Mucosa of stomach (tissue), 1 donor: ENCODE data around the gene SCARF1.
"Not testable (repeated sequence)": the region's sequence is repeated elsewhere in the genome, so short reads cannot be mapped to it uniquely, and the experiment has no call there.

ENCODE experiments used
- H3K27me3 ChIP-seq: one replicate; pipeline ENCODE4 v1.7.0; 2013; ENCODE audit warnings: mild to moderate bottlenecking, low read length; ENCODE audit not compliant: control insufficient read depth, insufficient read depth
- H3K36me3 ChIP-seq: one replicate; pipeline ENCODE4 v1.7.0; 2013; ENCODE audit warnings: low read length; ENCODE audit not compliant: control insufficient read depth, insufficient read depth
- H3K4me1 ChIP-seq: one replicate; pipeline ENCODE4 v1.7.0; 2013; ENCODE audit warnings: mild to moderate bottlenecking, low read length; ENCODE audit not compliant: control insufficient read depth, insufficient read depth
- H3K4me3 ChIP-seq: one replicate; pipeline ENCODE4 v1.7.0; 2013; ENCODE audit warnings: low read length
- H3K9ac ChIP-seq: one replicate; pipeline ENCODE4 v1.7.0; 2013; ENCODE audit warnings: mild to moderate bottlenecking, low read length, moderate library complexity
- H3K9me3 ChIP-seq: one replicate; pipeline ENCODE4 v1.7.0; 2013; ENCODE audit warnings: mild to moderate bottlenecking, low read length, moderate library complexity; ENCODE audit not compliant: control insufficient read depth
- donor health status: Pancreatic carcinoma.

SCARF1 gene

DNA sequence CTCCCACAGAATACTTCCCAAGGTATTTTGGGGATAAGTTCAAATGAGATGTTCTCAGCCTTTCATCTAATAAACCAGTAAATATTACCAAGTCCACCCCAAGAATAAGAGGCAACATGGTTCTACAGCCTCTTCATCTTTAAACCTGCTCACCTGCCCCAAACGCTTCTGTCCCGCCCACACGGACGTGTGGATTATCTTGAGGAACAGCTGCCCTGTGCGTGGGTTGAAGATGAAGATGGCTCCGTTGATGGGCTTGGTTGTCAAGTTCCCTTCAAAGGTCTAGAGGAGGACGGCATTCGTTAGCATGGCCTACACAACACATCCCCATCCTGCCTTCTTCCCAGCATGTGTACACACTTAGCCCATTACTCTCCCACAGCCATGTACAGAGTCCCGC lies 12.6 kb upstream of the SCARF1 start:
- H3K4me3 ChIP-seq, result no peak overlapping the region
- H3K9ac ChIP-seq, result no peak overlapping the region
- peaks cover 65% of the 10 kb centered on the region for H3K36me3 ChIP-seq
- no peaks in the 10 kb centered on the region for H3K9me3 ChIP-seq
- no peaks in the 10 kb centered on the region for H3K4me1 ChIP-seq
- no peaks in the 10 kb centered on the region for H3K27me3 ChIP-seq

DNA sequence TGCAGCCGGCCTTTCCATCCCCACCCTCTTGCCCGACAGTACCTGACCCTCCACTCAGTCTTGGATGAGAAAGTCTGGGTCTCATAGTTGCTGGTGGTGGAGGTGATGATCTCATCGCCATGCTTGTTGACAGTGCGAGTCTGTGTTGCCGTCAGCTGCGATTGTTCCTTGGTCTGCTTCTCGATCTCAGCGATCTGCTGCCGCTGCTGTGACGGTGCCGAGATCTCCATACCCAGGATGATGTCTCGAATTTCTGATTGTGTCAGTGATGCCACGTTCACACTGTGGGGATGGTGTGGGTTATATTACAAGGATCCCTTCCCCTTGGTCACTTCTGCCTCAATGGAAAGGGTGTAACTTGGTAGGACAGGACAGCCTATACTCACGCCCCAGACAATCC lies 8.2 kb upstream of the SCARF1 start:
- H3K27me3 ChIP-seq, result no peaks in the 10 kb centered on the region
- H3K9ac ChIP-seq, result no peak overlapping the region
- H3K4me3 ChIP-seq, result no peak overlapping the region
- peaks cover 33% of the 10 kb centered on the region for H3K36me3 ChIP-seq
- peaks cover 19% of the 10 kb centered on the region for H3K4me1 ChIP-seq
- H3K9me3 ChIP-seq, result no peaks in the 10 kb centered on the region

DNA sequence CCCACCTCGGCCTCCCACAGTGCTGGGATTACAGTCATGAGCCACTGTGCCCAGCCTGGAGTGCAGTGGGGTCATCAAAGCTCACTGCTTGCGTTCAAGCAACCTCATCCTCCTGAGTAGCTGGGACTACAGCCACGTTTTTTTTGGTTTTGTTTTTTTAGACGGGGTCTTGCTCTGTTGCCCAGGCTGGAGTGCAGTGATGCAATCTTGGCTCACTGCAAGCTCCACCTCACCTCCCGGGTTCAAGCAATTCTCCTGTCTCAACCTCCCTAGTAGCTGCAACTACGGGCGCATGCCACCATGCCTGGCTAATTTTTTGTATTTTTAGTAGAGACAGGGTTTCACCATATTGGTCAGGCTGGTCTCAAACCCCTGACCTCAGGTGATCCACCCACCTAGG lies 7.3 kb upstream of the SCARF1 start:
- not testable (repeated sequence) for H3K9me3 ChIP-seq, H3K9ac ChIP-seq, H3K4me3 ChIP-seq, H3K27me3 ChIP-seq
- Histone ChIP-seq H3K4me1 (peaks cover 28% of the 10 kb centered on the region), H3K36me3 (peaks cover 25% of the 10 kb centered on the region)

DNA sequence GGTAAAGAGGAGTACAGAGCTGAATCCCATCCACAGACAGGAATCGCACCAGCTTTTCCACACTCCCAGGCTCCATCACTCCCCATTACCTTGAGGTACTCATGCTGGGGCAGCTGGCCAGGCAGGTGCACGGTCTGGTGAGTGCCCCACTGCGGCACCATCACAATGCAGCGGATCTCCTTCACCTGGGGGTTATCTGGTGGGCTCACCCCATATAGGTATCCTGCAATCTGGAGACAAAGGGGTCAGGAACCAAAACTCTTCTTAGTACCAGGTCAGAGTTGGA lies 6.0 kb upstream of the SCARF1 start:
- Histone ChIP-seq H3K4me3 (no peak overlapping the region), H3K4me1 (peaks cover 33% of the 10 kb centered on the region), H3K9me3 (no peaks in the 10 kb centered on the region), H3K27me3 (no peaks in the 10 kb centered on the region), H3K9ac (no peak overlapping the region), H3K36me3 (peaks cover 17% of the 10 kb centered on the region)

DNA sequence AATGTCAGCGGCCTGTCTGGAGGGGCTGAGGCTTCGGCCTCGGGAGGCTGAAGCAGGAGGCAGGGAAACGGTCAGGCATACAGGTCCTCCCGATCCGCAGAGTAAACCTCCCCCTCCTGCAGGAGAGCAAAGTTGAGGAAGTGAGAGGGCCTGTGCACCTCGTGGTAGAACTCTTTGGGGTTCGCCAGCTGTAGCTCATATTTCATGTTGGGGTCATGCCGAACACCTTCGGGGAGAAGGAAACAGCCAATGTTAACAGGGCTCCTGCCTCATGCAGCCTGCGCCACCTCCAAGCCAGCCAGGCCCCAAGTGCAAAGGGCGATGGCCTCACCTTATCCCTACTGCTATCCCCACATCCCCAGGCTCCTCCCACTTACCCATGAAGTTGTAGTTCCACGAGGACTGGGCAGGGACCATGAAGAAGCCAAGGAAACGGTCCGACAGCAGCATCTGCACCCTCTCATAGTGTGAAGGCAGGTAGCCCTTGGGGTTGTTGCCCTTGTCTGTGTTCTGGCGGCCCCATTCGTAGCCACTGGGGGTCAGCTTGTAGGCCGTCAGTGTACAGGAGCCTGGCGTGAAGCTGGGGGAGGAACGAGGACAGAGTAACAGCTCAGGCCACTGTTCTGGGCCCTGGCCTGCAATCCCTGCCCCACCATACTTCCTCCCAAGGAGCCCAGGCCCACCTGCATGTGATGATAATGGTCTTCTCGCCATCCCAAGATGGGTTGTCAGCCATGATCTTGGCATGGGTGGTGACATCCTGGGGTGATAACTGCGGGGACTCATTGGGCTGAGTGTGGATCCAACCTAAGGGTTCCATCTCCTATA lies 5.4 kb upstream of the SCARF1 start:
- Histone ChIP-seq H3K36me3 (peaks cover 12% of the 10 kb centered on the region), H3K9me3 (no peaks in the 10 kb centered on the region), H3K27me3 (no peaks in the 10 kb centered on the region), H3K4me1 (peaks cover 33% of the 10 kb centered on the region), H3K4me3 (no peak overlapping the region), H3K9ac (no peak overlapping the region)

DNA sequence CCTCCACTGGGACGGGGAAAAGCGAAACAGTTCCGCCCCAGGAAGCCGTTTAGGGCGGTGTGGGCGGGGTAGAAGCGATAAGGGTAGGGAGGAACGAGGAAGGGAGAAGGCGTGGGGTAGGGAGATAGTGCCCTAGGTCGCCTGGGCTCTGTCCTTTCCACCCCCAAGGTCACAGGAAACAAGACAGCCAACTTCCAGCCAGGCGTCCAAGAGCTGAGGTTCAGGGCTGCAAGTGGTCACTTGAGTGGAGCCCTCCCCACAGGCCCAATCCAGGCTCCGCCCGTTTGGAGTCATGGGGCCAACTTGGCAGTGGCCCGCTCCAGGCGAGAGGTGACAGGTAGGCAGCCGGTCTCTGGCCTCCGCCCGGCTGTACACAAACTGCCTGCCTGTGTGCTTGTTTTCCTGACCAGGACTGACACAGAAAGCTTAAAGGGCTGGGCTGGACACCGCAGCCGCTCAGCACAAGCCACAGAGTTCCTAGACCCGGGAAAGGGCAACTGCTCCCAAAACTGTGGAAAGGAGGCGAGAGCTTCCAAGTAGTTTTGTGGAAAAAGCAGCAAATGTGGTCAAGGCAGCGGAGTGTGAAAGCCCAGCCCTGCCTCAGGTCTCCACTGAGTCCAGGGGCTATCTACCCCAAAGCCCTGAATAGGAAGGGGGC lies 4.4 kb upstream of the SCARF1 start, which contains the start of gene RILP:
TSS of gene RILP (minus strand) at position 23 of the 658 bp plus-strand sequence. CDS start 62 bp downstream, outside the sequence.
- Histone ChIP-seq H3K9me3 (no peaks in the 10 kb centered on the region), H3K4me1 (peaks cover 33% of the 10 kb centered on the region), H3K27me3 (no peaks in the 10 kb centered on the region), H3K4me3 (peak within 1 kb of the TSS; percentile 28), H3K36me3 (peaks cover 8% of the 10 kb centered on the region), H3K9ac (peak within 1 kb of the TSS; percentile 77)

DNA sequence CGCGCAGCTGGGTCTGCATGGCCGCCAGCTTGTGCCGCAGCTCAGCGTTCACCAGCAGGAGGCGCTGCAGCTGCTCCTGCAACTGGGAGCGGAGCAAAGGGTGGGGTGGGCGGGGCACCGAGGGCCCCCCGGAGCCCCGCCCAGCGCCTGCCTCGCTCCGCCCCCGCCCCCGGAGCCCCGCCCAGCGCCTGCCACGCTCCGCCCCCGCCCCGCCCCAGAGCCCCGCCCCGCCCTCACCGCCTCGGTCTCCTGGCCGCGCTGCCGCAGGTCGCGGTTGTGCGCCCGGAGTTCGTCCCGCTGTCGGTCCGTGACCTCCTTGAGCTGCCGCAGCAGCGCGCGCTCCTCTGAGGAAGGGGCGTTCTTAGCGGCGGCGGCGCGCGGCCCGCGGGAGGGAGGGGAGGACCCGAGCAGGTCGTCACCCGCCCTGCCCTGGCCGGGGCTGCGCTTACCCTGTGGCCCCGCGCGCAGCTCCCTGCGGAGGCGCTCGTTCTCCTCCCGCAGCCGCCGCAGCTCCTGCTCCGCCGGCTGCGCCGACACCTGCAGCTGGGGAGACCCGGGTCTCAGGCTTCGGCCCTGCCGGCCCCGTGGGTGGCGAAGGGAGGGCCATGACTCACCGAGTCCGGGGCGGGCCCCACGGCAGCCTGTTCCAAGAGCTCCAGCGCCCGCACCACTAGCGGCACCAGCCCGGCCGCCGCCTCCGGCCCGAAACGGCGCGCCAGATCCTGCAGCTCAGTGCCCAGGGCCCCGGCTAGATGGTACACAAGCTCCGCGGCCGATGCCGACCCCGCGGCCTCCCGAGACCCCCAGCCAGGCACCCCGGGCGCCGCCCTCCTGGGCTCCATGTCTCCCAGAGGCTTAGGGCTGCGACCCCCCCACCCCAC lies 3.7 kb upstream of the SCARF1 start:
- H3K9me3 ChIP-seq, result no peaks in the 10 kb centered on the region
- H3K9ac ChIP-seq, result peak overlapping the region; percentile 77
- no peaks in the 10 kb centered on the region for H3K27me3 ChIP-seq
- H3K36me3 ChIP-seq, result peaks cover 8% of the 10 kb centered on the region
- peaks cover 40% of the 10 kb centered on the region for H3K4me1 ChIP-seq
- H3K4me3 ChIP-seq, result peak overlapping the region; percentile 28

DNA sequence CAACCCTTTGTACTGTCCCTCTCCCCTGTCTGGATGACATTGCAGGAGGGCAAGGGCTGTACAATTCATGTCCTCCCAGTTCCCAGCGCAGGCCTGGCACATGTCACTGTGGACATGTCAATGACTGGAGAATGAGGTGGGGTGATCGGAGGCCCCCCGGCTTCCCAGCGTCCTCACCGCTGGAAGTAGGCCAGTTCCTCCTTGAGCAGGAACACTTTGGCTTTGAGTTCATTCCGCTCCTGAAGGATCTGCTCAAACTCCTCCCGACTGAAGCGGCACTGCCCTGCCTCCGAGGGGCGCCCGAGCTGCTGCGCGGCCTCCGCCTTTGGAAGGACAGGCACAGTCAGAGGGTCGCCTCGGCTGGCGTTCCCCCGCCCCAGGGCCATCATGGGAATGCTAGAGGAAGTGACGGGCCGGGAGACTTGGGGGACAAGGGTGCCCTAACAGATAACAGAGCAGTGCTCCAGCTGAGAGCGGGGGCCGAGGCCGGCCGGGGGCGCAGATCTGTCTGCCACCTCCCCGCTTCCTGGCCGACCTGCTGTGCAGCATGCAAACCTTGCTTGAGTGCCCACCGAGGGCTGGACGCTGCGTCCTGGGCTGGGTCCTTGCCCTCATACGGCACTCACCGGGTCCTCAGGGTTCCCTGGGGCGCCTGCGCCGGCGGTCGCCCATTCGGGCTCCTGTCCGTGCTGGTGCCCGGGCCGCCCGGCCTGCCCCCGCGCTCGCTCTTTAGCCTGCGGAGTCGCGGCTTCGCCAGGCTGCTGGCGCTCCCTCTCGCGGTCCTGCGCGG lies 2.8 kb upstream of the SCARF1 start:
- H3K36me3 ChIP-seq, result peaks cover 2% of the 10 kb centered on the region
- no peaks in the 10 kb centered on the region for H3K9me3 ChIP-seq
- H3K4me1 ChIP-seq, result peaks cover 48% of the 10 kb centered on the region
- no peaks in the 10 kb centered on the region for H3K27me3 ChIP-seq
- H3K4me3 ChIP-seq, result peak overlapping the region; percentile 49
- H3K9ac ChIP-seq, result peak overlapping the region; percentile 60

DNA sequence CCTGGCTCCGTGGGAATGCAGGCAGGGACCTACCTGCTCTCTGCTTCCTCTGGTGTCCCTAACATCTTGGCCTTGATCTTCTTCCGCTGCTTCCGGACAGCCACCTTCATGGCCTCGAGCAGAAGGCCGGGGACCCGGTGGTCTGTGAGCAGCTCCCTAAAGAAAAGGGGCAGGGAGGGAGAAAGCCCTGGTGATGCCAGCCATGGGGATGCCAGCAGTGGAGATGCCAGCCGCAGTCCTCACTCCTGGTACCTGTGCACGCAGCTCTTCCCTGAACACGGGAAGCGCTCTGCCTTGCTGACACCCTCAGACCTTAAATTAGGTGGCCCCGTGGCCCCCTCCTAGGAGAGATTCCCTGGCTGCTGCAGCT lies 2.3 kb upstream of the SCARF1 start:
- Histone ChIP-seq H3K4me3 (no peak overlapping the region), H3K9me3 (no peaks in the 10 kb centered on the region), H3K4me1 (peaks cover 48% of the 10 kb centered on the region), H3K27me3 (no peaks in the 10 kb centered on the region), H3K9ac (no peak overlapping the region), H3K36me3 (no peaks in the 10 kb centered on the region)

DNA sequence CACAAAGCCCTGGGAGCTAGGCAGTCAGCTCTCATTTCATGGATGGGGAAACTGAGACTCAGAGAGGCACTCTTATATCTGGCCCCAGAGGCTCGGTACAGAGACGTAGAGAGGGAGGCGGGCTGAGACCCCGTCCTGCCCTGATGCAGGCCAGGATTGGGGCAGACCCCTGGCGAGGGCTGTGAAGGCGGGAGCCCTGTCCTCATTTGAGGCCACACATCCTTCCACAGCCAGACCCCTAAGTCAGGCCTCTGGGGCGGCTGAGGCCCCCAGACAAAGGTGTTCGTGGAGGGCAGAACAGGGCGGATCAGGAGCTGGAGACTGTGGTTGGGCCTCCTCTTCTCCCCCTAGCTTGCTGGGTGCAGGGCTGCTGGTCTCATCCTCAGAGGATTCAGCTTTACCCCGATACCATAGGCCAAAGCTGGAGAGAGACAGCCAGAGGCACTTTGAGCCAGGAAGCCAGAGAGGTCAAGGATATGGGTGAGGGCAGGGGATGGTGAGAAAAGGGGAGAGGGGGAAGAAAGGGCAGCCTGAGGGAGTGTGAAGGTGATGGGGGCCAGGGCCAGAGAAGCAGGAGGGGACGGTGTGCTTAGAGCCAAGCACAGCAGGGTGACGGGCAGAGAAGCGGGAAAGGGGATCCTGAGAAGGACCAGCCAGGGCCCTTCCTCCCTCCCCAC lies 805 bp upstream of the SCARF1 start:
- H3K4me3 ChIP-seq, result no peak overlapping the region

DNA sequence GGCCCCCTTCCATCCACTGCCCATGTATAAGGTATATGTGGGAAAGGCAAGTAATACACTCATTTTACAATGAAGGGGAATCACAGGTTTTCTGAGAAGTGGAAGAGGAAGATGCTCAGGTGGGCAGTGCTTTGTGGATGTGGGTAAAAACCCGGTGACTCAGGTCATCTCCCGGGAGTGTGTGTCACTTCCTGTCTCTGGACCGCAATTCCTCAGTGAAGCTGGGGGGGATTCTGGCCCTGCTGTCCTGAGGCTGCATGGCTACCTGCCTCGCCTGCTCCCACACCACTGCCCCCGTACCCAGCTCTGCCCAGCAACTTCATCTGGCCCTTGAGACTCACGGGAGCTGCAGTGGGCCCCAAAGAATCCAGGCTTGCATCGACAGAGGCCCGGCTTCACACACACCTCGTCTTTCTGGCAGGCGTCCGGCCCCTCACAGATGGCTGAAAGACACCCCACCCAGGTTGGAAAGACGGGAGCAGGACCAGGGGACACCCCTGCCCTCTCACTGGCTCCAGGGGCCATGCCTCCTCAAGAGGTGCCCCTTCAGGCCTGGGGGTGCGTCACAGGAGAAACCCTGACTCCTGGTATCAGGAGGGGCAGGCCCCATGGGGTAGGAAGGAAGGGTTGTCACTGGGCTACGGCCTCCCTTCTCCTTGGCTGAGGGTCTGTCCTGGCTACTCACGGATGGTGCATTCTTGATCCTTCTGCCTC lies 882 bp downstream of the SCARF1 start:
- H3K9me3 ChIP-seq, result no peaks in the 10 kb centered on the region
- H3K4me1 ChIP-seq, result peaks cover 29% of the 10 kb centered on the region
- H3K36me3 ChIP-seq, result no peaks in the 10 kb centered on the region
- H3K4me3 ChIP-seq, result no peak overlapping the region
- H3K9ac ChIP-seq, result peak overlapping the region; percentile 58
- H3K27me3 ChIP-seq, result no peaks in the 10 kb centered on the region

More for the DNA sequence above, 805 bp upstream of the SCARF1 start:
- Histone ChIP-seq H3K27me3 (no peaks in the 10 kb centered on the region), H3K9me3 (no peaks in the 10 kb centered on the region), H3K9ac (no peak overlapping the region), H3K4me1 (peaks cover 45% of the 10 kb centered on the region), H3K36me3 (no peaks in the 10 kb centered on the region)
